ENCODE results near the gene WDR12. TPM values are rescaled to one million over a fixed set of nuclear protein-coding genes. Genes with fewer than 3 reads are reported as not detected.

WDR12 gene
- total and polyA plus RNA-seq, 2 of the 13 experiments (the other 11 are each of a cell fraction or from before 2014, with no cell fraction given) = 94.4 to 216 TPM

GRCh38 chr2:202870431-202871299, 40.8 kb downstream of the WDR12 start (continued):
- peak; percentile 13; the same call in 1 of the 2 replicates for TF ChIP-seq GATAD2A (CRISPR knock-in tag; IDR thresholded peaks at IDR 0.05)
- no peak for TF ChIP-seq DRAP1 (CRISPR knock-in tag; IDR thresholded peaks at IDR 0.05)
- no peak for TF ChIP-seq ZNF75D (CRISPR knock-in tag; IDR thresholded peaks at IDR 0.05; ENCODE audit: borderline replicate concordance)
- TF ChIP-seq NFAT5 (CRISPR knock-in tag; IDR thresholded peaks at IDR 0.05) = no peak
- no peak; the same call in 1 of the 2 replicates for TF ChIP-seq ZMYM3 (CRISPR knock-in tag; IDR thresholded peaks at IDR 0.05)
- peak; percentile 5; the same call in 1 of the 2 replicates for TF ChIP-seq ZNF839 (CRISPR knock-in tag; IDR thresholded peaks at IDR 0.05; ENCODE audit: borderline replicate concordance)
- no peak for TF ChIP-seq RERE (CRISPR knock-in tag; IDR thresholded peaks at IDR 0.05; ENCODE audit: low read depth)
- no peak for TF ChIP-seq ZNF496 (CRISPR knock-in tag; IDR thresholded peaks at IDR 0.05; ENCODE audit: insufficient replicate concordance)
- no peak for TF ChIP-seq SP2 (CRISPR knock-in tag; IDR thresholded peaks at IDR 0.05)
- TF ChIP-seq ATF2 (CRISPR knock-in tag; IDR thresholded peaks at IDR 0.05) = peak; percentile 65
- 0 out of 2 replicates have a peak, but pooled peaks have one; percentile 64 for TF ChIP-seq BRF2 (CRISPR knock-in tag; IDR thresholded peaks at IDR 0.05)
- TF ChIP-seq ZNF703 (CRISPR knock-in tag; IDR thresholded peaks at IDR 0.05; ENCODE audit: borderline replicate concordance) = no peak
- TF ChIP-seq ZFYVE20 (CRISPR knock-in tag; IDR thresholded peaks at IDR 0.05; ENCODE audit: borderline replicate concordance, low read depth) = no peak
